Loucy (cell line): ENCODE results near the gene CLSTN1.

Source experiments
- H2AFZ ChIP-seq: fragments of 200-600 bp; sonication (generic); 2 replicates; pipeline ENCODE4 v1.6.0; 2016; ENCODE audit warnings: antibody characterized with exemption, mild to moderate bottlenecking, low read length, moderate library complexity
- H3F3A ChIP-seq: fragments of 200-600 bp; 2 replicates; pipeline ENCODE4 v1.6.0; 2016; ENCODE audit warnings: antibody characterized with exemption, low read depth, mild to moderate bottlenecking
- H3K27me3 ChIP-seq: fragments of 200-600 bp; sonication (generic); 2 replicates; pipeline ENCODE4 v1.6.1; 2014; ENCODE audit warnings: low read length, mild to moderate bottlenecking; ENCODE audit not compliant: insufficient read depth, poor library complexity, severe bottlenecking
- H3K36me3 ChIP-seq: fragments of 200-600 bp; sonication (generic); 2 replicates; pipeline ENCODE4 v1.6.1; 2016; ENCODE audit warnings: low read length; ENCODE audit not compliant: insufficient read depth
- H3K4me1 ChIP-seq: fragments of 200-600 bp; sonication (generic); 2 replicates; pipeline ENCODE4 v1.5.1; 2014; ENCODE audit warnings: low read length, mild to moderate bottlenecking; ENCODE audit not compliant: insufficient read depth, poor library complexity, severe bottlenecking
- H3K4me2 ChIP-seq: fragments of 200-600 bp; sonication (generic); 2 replicates; pipeline ENCODE4 v1.6.0; 2014; ENCODE audit warnings: antibody characterized with exemption, low read length, low read depth, mild to moderate bottlenecking; ENCODE audit not compliant: poor library complexity, severe bottlenecking
- H3K4me3 ChIP-seq: fragments of 200-600 bp; sonication (generic); 2 replicates; pipeline ENCODE4 v1.5.1; 2014; ENCODE audit warnings: low read length, mild to moderate bottlenecking, mixed read lengths; ENCODE audit not compliant: poor library complexity, severe bottlenecking
- H3K79me2 ChIP-seq: fragments of 200-600 bp; sonication (generic); 2 replicates; pipeline ENCODE4 v1.6.1; 2014; ENCODE audit warnings: low read length; ENCODE audit not compliant: insufficient read depth
- H3K9ac ChIP-seq: fragments of 200-600 bp; sonication (generic); 2 replicates; pipeline ENCODE4 v1.6.0; 2014; ENCODE audit warnings: mild to moderate bottlenecking, low read depth, low read length, moderate library complexity; ENCODE audit not compliant: poor library complexity, severe bottlenecking
- H3K9me2 ChIP-seq: fragments of 200-600 bp; sonication (generic); replicated peaks from 2 replicates; pipeline ENCODE4 v1.6.1; 2016; ENCODE audit warnings: low read depth, low read length, mixed read lengths
- H3K9me3 ChIP-seq: fragments of 200-600 bp; sonication (generic); 2 replicates; pipeline ENCODE4 v1.6.1; 2014; ENCODE audit warnings: mild to moderate bottlenecking, antibody characterized with exemption, low read length, low read depth; ENCODE audit not compliant: insufficient read depth
- H4K20me1 ChIP-seq: fragments of 200-600 bp; sonication (generic); 2 replicates; pipeline ENCODE4 v1.6.0; 2014; ENCODE audit warnings: antibody characterized with exemption, low read length, mild to moderate bottlenecking; ENCODE audit not compliant: insufficient read depth, poor library complexity, severe bottlenecking
- EZH2phosphoT487 ChIP-seq: fragments of 200-600 bp; IDR thresholded peaks from 2 replicates; pipeline ENCODE4 v1.6.1; 2018; ENCODE audit warnings: antibody characterized with exemption, mild to moderate bottlenecking, moderate library complexity, borderline replicate concordance
- TF ChIP-seq, protein P1 (sequence below): fragments of 200-600 bp; sonication (generic); conservative IDR thresholded peaks from 2 replicates; pipeline ENCODE4 v1.5.1; 2014; ENCODE audit warnings: mild to moderate bottlenecking, antibody characterized with exemption, low read length

The CLSTN1 gene

DNA sequence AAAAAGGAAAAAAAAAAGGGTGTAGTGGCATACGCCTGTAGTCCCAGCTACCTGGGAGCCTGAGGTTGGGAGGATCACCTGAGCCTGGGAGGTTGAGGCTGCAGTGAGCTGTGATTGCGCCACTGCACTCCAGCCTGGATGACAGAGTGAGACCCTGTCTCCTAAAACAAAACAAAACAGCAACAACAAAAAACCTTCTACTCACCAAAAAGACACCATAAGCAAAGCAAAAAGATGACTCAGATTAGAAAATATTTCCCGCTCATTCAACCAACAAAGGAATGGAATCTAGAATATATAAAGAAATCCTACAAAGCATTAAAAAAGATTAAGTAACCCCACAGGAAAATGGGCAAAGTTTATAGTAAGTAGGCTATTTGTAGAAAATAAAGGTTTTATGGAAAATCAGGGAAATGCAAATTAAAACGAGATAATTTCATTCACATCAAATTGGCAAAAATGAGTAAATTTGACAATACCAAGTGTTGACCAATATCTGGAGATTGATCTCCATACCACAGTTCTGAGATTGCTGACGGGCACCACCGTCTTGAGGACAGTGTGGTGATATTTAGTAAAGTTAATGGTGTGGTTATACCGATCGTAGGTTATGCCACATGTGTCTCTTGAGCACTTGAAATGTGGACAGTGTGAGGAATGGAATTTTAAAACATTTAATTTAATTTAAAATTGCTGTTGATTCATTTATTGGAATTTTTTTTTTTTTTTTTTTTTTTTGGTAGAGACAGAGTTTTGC, 118.2 kb downstream of the CLSTN1 start:
- TF ChIP-seq, protein P1, sequence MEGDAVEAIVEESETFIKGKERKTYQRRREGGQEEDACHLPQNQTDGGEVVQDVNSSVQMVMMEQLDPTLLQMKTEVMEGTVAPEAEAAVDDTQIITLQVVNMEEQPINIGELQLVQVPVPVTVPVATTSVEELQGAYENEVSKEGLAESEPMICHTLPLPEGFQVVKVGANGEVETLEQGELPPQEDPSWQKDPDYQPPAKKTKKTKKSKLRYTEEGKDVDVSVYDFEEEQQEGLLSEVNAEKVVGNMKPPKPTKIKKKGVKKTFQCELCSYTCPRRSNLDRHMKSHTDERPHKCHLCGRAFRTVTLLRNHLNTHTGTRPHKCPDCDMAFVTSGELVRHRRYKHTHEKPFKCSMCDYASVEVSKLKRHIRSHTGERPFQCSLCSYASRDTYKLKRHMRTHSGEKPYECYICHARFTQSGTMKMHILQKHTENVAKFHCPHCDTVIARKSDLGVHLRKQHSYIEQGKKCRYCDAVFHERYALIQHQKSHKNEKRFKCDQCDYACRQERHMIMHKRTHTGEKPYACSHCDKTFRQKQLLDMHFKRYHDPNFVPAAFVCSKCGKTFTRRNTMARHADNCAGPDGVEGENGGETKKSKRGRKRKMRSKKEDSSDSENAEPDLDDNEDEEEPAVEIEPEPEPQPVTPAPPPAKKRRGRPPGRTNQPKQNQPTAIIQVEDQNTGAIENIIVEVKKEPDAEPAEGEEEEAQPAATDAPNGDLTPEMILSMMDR = no peak
- TF ChIP-seq EZH2phosphoT487 = no peak

DNA sequence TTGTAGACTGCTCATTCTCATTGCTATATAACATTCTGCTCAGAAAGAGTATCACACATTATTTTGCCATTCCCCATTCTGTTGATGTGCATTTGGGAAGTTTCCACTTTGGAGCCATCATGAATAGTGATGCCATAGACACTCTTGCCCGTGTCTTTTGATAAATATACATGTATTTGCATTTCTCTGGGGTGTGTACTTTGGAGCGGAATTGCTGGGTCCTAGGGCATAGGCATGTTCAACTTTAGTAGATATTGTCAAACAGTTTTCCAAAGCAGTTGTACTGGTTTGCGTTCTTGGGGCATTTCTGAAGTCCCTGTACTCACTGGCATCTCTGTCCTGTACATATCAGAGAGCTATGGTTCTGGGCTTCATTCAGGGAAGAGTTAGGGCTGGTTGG, 120.1 kb downstream of the CLSTN1 start:
- Histone ChIP-seq H3K9ac (no peak overlapping the region), H3F3A (no peaks in the 10 kb centered on the region), H3K4me3 (no peak overlapping the region), H3K27me3 (no peaks in the 10 kb centered on the region), H2AFZ (no peak overlapping the region), H3K36me3 (no peaks in the 10 kb centered on the region), H3K9me3 (no peaks in the 10 kb centered on the region), H3K9me2 (no peaks in the 10 kb centered on the region), H3K4me1 (peaks cover 14% of the 10 kb centered on the region), H4K20me1 (no peaks in the 10 kb centered on the region), H3K4me2 (no peak overlapping the region), H3K79me2 (no peaks in the 10 kb centered on the region)
- TF ChIP-seq, protein P1 = no peak
- no peak for TF ChIP-seq EZH2phosphoT487

More for the DNA sequence above, 118.2 kb downstream of the CLSTN1 start:
- H3K36me3 ChIP-seq = no peaks in the 10 kb centered on the region
- no peaks in the 10 kb centered on the region for H4K20me1 ChIP-seq
- no peak overlapping the region for H3K9ac ChIP-seq
- H3K4me2 ChIP-seq = no peak overlapping the region
- H2AFZ ChIP-seq = no peak overlapping the region
- H3K9me2 ChIP-seq = no peaks in the 10 kb centered on the region
- H3K79me2 ChIP-seq = no peaks in the 10 kb centered on the region
- H3K4me1 ChIP-seq = peaks cover 14% of the 10 kb centered on the region
- no peaks in the 10 kb centered on the region for H3K9me3 ChIP-seq
- H3K4me3 ChIP-seq = no peak overlapping the region
- H3K27me3 ChIP-seq = no peaks in the 10 kb centered on the region
- H3F3A ChIP-seq = no peaks in the 10 kb centered on the region

DNA sequence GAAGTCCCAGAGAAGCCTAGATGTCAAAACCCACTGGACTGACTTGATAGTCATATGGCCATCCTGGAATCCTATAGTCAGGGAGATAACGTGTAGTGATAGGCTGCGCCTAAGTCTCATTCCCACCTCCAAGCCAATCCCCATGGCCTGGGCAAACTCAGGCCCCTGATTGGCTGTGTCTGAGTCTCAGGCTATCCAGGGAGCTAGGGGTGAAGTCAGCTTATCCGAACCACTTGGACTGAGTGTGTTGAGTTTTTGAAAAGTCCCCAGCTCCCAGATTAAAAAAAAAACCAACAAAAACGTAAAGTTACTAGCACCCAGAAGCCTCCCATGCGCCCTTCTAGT, 120.6 kb downstream of the CLSTN1 start:
- Histone ChIP-seq H3K36me3 (no peaks in the 10 kb centered on the region), H3K79me2 (no peaks in the 10 kb centered on the region), H3K9me2 (no peaks in the 10 kb centered on the region), H3K27me3 (no peaks in the 10 kb centered on the region), H4K20me1 (no peaks in the 10 kb centered on the region), H3K9me3 (no peaks in the 10 kb centered on the region), H3K4me1 (peaks cover 14% of the 10 kb centered on the region), H3K4me2 (no peak overlapping the region), H3K9ac (no peak overlapping the region), H3F3A (no peaks in the 10 kb centered on the region), H2AFZ (no peak overlapping the region), H3K4me3 (no peak overlapping the region)
- TF ChIP-seq, protein P1 = no peak
- no peak for TF ChIP-seq EZH2phosphoT487
